K562 (cell line): ENCODE measurements around the gene MDFIC2. TPM values are rescaled to one million over a fixed set of nuclear protein-coding genes. Genes with fewer than 3 reads are reported as not detected.

ENCODE experiments used
- ATAC-seq: fragments of 200-7000 bp; cut with Tn5 transposase; 3 replicates; pipeline ENCODE4 v1.9.1; 2020; ENCODE audit warnings: moderate library complexity
- BruUV-seq: library from RNA; stranded (reverse); fragments of 400-500 nt; replicated peaks from 2 replicates; lab custom pipeline; 2021; lab: Mats Ljungman, UMichigan
- CTCF ChIA-PET: fragments of 300-600 bp; formaldehyde crosslinking; extraction: SDS; loops from one replicate; lab custom pipeline; 2021; ENCODE audit warnings: low intra/inter-chr PET ratio; lab: Yijun Ruan, JAX
- POLR2A ChIA-PET: fragments of 300-600, 350-650 bp; sonication (Branson Sonifier 250); formaldehyde crosslinking; extraction: SDS; loops from one replicate; lab custom pipeline; 2021; ENCODE audit warnings: antibody characterized with exemption, inconsistent platforms; lab: Yijun Ruan, JAX
- DNase-seq, 4 experiments: peaks; one replicate each; pipeline versions ENCODE4 v3.0.0 to v3.0.0-alpha.2; 2011 to 2018; ENCODE audit warnings: low spot score in 3 of 4, mixed read lengths in 3 of 4; ENCODE audit errors: extremely low read depth in 1 of 4
- FAIRE-seq: peaks from 2 replicates; lab custom pipeline; 2011; peaks lifted over from hg19 to GRCh38; lab: Jason Lieb, UNC
- H2AFZ ChIP-seq: 2 replicates; pipeline ENCODE4 v1.6.0; 2011; ENCODE audit warnings: low read depth, low read length, control low read depth, inconsistent platforms
- H3K27ac ChIP-seq: fragments of 200-600 bp; 3 replicates; pipeline ENCODE4 v1.8.0; 2011; ENCODE audit warnings: low read depth, mild to moderate bottlenecking, control low read depth, inconsistent platforms, low read length, moderate library complexity, mixed read lengths; ENCODE audit errors: extremely low read depth
- H3K27me3 ChIP-seq, 2 experiments: fragments of 300-600 bp in 1 of 2; 2 replicates in 1 of 2; 3 replicates in 1 of 2; pipeline versions ENCODE4 v1.6.0 to v1.8.0; 2011; ENCODE audit warnings: inconsistent platforms in 2 of 2, low read length in 2 of 2, mild to moderate bottlenecking in 1 of 2, mixed read lengths in 1 of 2, moderate library complexity in 1 of 2; ENCODE audit not compliant: control insufficient read depth in 2 of 2, insufficient read depth in 2 of 2
- H3K36me3 ChIP-seq: fragments of 300-600 bp; 3 replicates; pipeline ENCODE4 v1.8.0; 2011; ENCODE audit warnings: mild to moderate bottlenecking, low read length, inconsistent platforms; ENCODE audit not compliant: control insufficient read depth, insufficient read depth
- H3K4me1 ChIP-seq, 2 experiments: fragments of 200-600 bp in 1 of 2; replicated peaks in 1 of 2; 2 replicates in 1 of 2; 3 replicates in 1 of 2; pipeline versions ENCODE4 v1.5.1 to v1.8.0; 2011; ENCODE audit warnings: inconsistent platforms in 2 of 2, low read length in 2 of 2, mild to moderate bottlenecking in 1 of 2, mixed read lengths in 1 of 2, moderate library complexity in 1 of 2; ENCODE audit not compliant: control insufficient read depth in 2 of 2, insufficient read depth in 2 of 2
- H3K4me2 ChIP-seq: 2 replicates; pipeline ENCODE4 v1.6.1; 2011; ENCODE audit warnings: low read length, control low read depth, inconsistent platforms, mixed read lengths; ENCODE audit not compliant: insufficient read depth
- H3K4me3 ChIP-seq: fragments of 200-600 bp; sonication (generic), shearing (Covaris generic); 2 replicates; pipeline ENCODE4 v1.5.1; 2016; ENCODE audit warnings: control low read depth, inconsistent platforms
- H3K79me2 ChIP-seq: fragments of 200-600 bp; 3 replicates; pipeline ENCODE4 v1.8.0; 2011; ENCODE audit warnings: low read length, inconsistent platforms; ENCODE audit not compliant: control insufficient read depth, insufficient read depth
- H3K9ac ChIP-seq, 2 experiments: 2 replicates each; pipeline versions ENCODE4 v1.6.0 to v1.6.1; 2011; ENCODE audit warnings: low read depth in 2 of 2, low read length in 2 of 2, control low read depth in 1 of 2, inconsistent platforms in 1 of 2, mild to moderate bottlenecking in 1 of 2, mixed read lengths in 1 of 2; ENCODE audit not compliant: insufficient read depth in 1 of 2
- H3K9me1 ChIP-seq: one replicate; pipeline ENCODE4 v1.6.0; 2011; ENCODE audit warnings: inconsistent platforms, mild to moderate bottlenecking, low read length, moderate library complexity; ENCODE audit not compliant: control insufficient read depth, insufficient read depth
- H3K9me3 ChIP-seq: replicated peaks from 2 replicates; pipeline ENCODE4 v1.5.1; 2011; ENCODE audit warnings: low read depth, low read length, inconsistent platforms; ENCODE audit not compliant: control insufficient read depth, insufficient read depth
- H4K20me1 ChIP-seq: replicated peaks from 2 replicates; pipeline ENCODE4 v1.6.1; 2011; ENCODE audit warnings: low read length, inconsistent platforms, mixed read lengths; ENCODE audit not compliant: control insufficient read depth, insufficient read depth
- ARNT ChIP-seq, 2 experiments: fragments of 450-650 bp; IDR thresholded peaks; 2 replicates each; pipeline ENCODE4 v1.6.1; 2016; ENCODE audit warnings: mild to moderate bottlenecking in 1 of 2
- COPS2 ChIP-seq: fragments of 450-650 bp; conservative IDR thresholded peaks from 2 replicates; pipeline ENCODE4 v1.6.1; 2016; ENCODE audit warnings: mild to moderate bottlenecking, moderate library complexity
- CREB3L1 ChIP-seq: fragments of 450-650 bp; IDR thresholded peaks from 2 replicates; pipeline ENCODE4 v1.6.1; 2014; ENCODE audit warnings: low read depth, mild to moderate bottlenecking, moderate library complexity, borderline replicate concordance
- ELF4 ChIP-seq: fragments of 450-650 bp; formaldehyde crosslinking; IDR thresholded peaks from 2 replicates; pipeline ENCODE4 v1.4.0; 2022; ENCODE audit warnings: missing genetic modification characterization
- FOXJ3 ChIP-seq: sonication (generic); formaldehyde crosslinking; IDR thresholded peaks from 2 replicates; pipeline ENCODE4 v1.4.0; 2020; ENCODE audit warnings: mild to moderate bottlenecking, missing genetic modification reagents
- FOXK2 ChIP-seq, 2 experiments: fragments of 450-650 bp; IDR thresholded peaks in 1 of 2; conservative IDR thresholded peaks in 1 of 2; 2 replicates each; pipeline ENCODE4 v1.6.1; 2016; ENCODE audit warnings: low read depth in 2 of 2, mild to moderate bottlenecking in 1 of 2
- GATA2 ChIP-seq: sonication (generic); formaldehyde crosslinking; IDR thresholded peaks from 2 replicates; pipeline ENCODE4 v1.4.0; 2020; ENCODE audit warnings: mild to moderate bottlenecking, missing genetic modification reagents
- GATAD2A ChIP-seq: fragments of 450-650 bp; IDR thresholded peaks from 2 replicates; pipeline ENCODE4 v1.6.1; 2017
- KDM5B ChIP-seq: fragments of 200-600 bp; sonication (generic); IDR thresholded peaks from 2 replicates; pipeline ENCODE4 v1.6.1; 2012; ENCODE audit warnings: low read depth, mild to moderate bottlenecking, moderate library complexity, low read length, control low read depth, inconsistent platforms; ENCODE audit not compliant: insufficient replicate concordance
- NKRF ChIP-seq: fragments of 450-650 bp; IDR thresholded peaks from 2 replicates; pipeline ENCODE4 v1.6.1; 2016; ENCODE audit warnings: borderline replicate concordance
- NR2C2 ChIP-seq, 2 experiments: fragments of 200-800 bp in 1 of 2; sonication (Bioruptor generic) in 1 of 2; sonication (generic) in 1 of 2; formaldehyde crosslinking in 1 of 2; IDR thresholded peaks; 2 replicates each; pipeline versions ENCODE4 v1.6.1 to v1.8.0; 2016 to 2022; ENCODE audit warnings: mild to moderate bottlenecking in 1 of 2, missing compliant biosample characterization in 1 of 2, missing genetic modification characterization in 1 of 2, missing genetic modification reagents in 1 of 2
- RBM15 ChIP-seq: fragments of 200-400 bp; formaldehyde crosslinking; IDR thresholded peaks from 2 replicates; pipeline ENCODE4 v1.6.1; 2018; ENCODE audit warnings: mild to moderate bottlenecking, low read length, moderate library complexity; ENCODE audit not compliant: insufficient read depth
- SMAD2 ChIP-seq: fragments of 150-350 bp; IDR thresholded peaks from 2 replicates; pipeline ENCODE4 v1.6.1; 2014; ENCODE audit warnings: low read depth, mild to moderate bottlenecking, low read length
- U2AF1 ChIP-seq: fragments of 200-400 bp; formaldehyde crosslinking; optimal IDR thresholded peaks from 2 replicates; pipeline ENCODE3; 2017; ENCODE audit warnings: mild to moderate bottlenecking, low read depth, low read length, moderate library complexity
- ZMIZ1 ChIP-seq, 2 experiments: fragments of 150-350 bp in 1 of 2; IDR thresholded peaks; 2 replicates each; pipeline ENCODE4 v1.6.1; 2012 to 2016; ENCODE audit warnings: low read depth in 2 of 2, low read length in 2 of 2, mild to moderate bottlenecking in 1 of 2, moderate library complexity in 1 of 2
- ZNF766 ChIP-seq: fragments of 200-800 bp; sonication (Bioruptor generic); conservative IDR thresholded peaks from 2 replicates; pipeline ENCODE4 v1.6.1; 2016; ENCODE audit warnings: missing genetic modification characterization, missing compliant biosample characterization
- WGBS: fragments of 100-300 bp; shearing (Covaris generic); methylation state at CpG from one replicate; pipeline ENCODE4 v1.1.6; 2016; ENCODE audit warnings: low coverage, mixed read lengths; ENCODE audit not compliant: insufficient coverage; ENCODE audit errors: missing lambda C conversion rate; 5-methylcytosine and 5-hydroxymethylcytosine counted together
- in situ Hi-C: fragments of 300-500 bp; cut with MboI; formaldehyde crosslinking; loops from 4 replicates; pipeline ENCODE4 v1.15.0; 2018; ENCODE audit warnings: inconsistent platforms, mixed read lengths
- intact Hi-C: fragments of 100-400 bp; cut with micrococcal nuclease; formaldehyde crosslinking; loops from 2 replicates; pipeline ENCODE4 v1.14.2; 2022
- polyA plus RNA-seq, 8 experiments: library from polyadenylated mRNA; depleted of rRNA in 4 of 8; stranded (reverse) in 5 of 8; unstranded in 3 of 8; fragments of >200 nt; fragmentation: Nextera tagmentation in 2 of 8; fragmentation: Illumina TruSeq in 1 of 8; extraction: Ambion mirVana in 2 of 8; extraction: Trizol in 1 of 8; gene quantifications; 2 replicates each; pipeline versions ENCODE4 v1.2.1 to v1.2.3, GENCODE V29; 2011 to 2014; ENCODE audit warnings: inconsistent platforms in 1 of 8, missing spikeins in 1 of 8
- total RNA-seq, 7 experiments: library from RNA; depleted of rRNA in 6 of 7; stranded (reverse); fragments of >200 nt in 6 of 7; fragmentation: Illumina TruSeq in 2 of 7; extraction: Trizol in 2 of 7; gene quantifications; 2 replicates each; pipeline versions ENCODE4 v1.2.1 to v1.2.3, GENCODE V29; 2011 to 2021; ENCODE audit warnings: low replicate concordance in 1 of 7

Gene MDFIC2
- total and polyA plus RNA-seq, 9 of the 15 experiments (the other 6 are each of a cell fraction or from before 2014, with no cell fraction given) = not detected

GRCh38 chr3:70359711-70360110, 47.3 kb upstream of the MDFIC2 start:
- in situ Hi-C loops = no loop called here
- Histone ChIP-seq H2AFZ (no peak overlapping the region), H3K9ac (no peak overlapping the region), H3K9me3 (no peaks in the 10 kb centered on the region), H4K20me1 (no peaks in the 10 kb centered on the region), H3K9me1 (no peaks in the 10 kb centered on the region), H3K79me2 (no peaks in the 10 kb centered on the region), H3K4me1 (no peaks in the 10 kb centered on the region), H3K4me2 (no peak overlapping the region), H3K27me3 (no peaks in the 10 kb centered on the region), H3K27ac (no peak overlapping the region), H3K36me3 (no peaks in the 10 kb centered on the region), H3K4me3 (no peak overlapping the region)
- no TSS peak for BruUV-seq
- 2% methylated on average over 5 of the region's 5 CpGs for WGBS
- FAIRE-seq (no peak), ATAC-seq (no peak), DNase-seq (no peak)
- POLR2A ChIA-PET = no interaction called here
- CTCF ChIA-PET = no interaction called here
- intact Hi-C loops = loop anchor here (1.0 to 5.0 kb wide), 2 partner anchors 239 to 297 kb away; no protein-coding TSS in a partner anchor
- TF ChIP-seq U2AF1 (no peak), ARNT (IDR thresholded peaks at IDR 0.05) (no peak), RBM15 (no peak), COPS2 (no peak), GATAD2A (no peak), NR2C2 (CRISPR knock-in tag; IDR thresholded peaks at IDR 0.05) (no peak), NR2C2 (tag; IDR thresholded peaks at IDR 0.05) (no peak), FOXK2 (conservative IDR thresholded peaks at IDR 0.05 in 1 of 2, IDR thresholded peaks at IDR 0.05 in 1 of 2; ENCODE audit: low read depth in 2 of 2) (no peak), CREB3L1 (no peak), KDM5B (no peak), ELF4 (CRISPR knock-in tag) (no peak), GATA2 (CRISPR knock-in tag) (no peak), NKRF (no peak), ZNF766 (no peak), FOXJ3 (no peak), ZMIZ1 (IDR thresholded peaks at IDR 0.05; ENCODE audit: low read depth in 2 of 2, low read length in 2 of 2) (no peak), SMAD2 (no peak)
